ENCODE measurements around the gene PSMB10. TPM values are rescaled to one million over a fixed set of nuclear protein-coding genes. Genes with fewer than 3 reads are reported as not detected.

PSMB10 gene
- polyA plus RNA-seq, 2 donors: 39.5 to 54.8 TPM

DNA sequence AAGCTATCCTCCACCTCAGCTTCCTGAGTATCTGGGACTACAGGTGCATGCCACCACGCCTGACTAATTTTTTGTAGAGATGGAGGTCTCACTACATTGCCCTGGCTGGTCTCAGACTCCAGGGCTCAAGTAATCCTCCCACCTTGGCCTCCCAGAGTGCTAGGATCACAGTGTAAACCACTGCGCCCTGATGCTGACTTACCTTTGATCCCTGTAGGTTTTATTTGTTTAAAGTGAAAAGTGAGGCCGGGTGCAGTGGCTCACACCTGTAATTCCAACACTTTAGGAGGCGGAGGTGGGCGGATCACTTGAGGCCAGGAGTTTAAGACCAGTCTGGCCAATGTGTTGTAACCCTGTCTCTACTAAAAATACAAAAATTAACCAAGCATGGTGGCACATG lies 34.9 kb downstream of the PSMB10 start:
- 91 to 92% methylated on average over 5 of the region's 5 CpGs for WGBS, 2 donors
- Histone ChIP-seq H3K27ac (ENCODE audit: low read depth in 2 of 2, low read length in 1 of 2) (no peak overlapping the region), H3K27me3 (ENCODE audit: control insufficient read depth in 1 of 2, insufficient read depth in 2 of 2, low read length in 2 of 2) (no peaks in the 10 kb centered on the region), H3K4me3 (ENCODE audit: low read depth in 1 of 2, low read length in 2 of 2) (no peak overlapping the region), H3K4me1 (ENCODE audit: control insufficient read depth in 2 of 2, insufficient read depth in 2 of 2, low read length in 1 of 2) (peaks cover 0 to 3% of the 10 kb centered on the region in 2 donors), H3K36me3 (ENCODE audit: control insufficient read depth in 2 of 2, insufficient read depth in 2 of 2, low read length in 1 of 2) (no peaks in the 10 kb centered on the region), H3K9me3 (ENCODE audit: control insufficient read depth in 2 of 2, insufficient read depth in 1 of 2, low read depth in 1 of 2, low read length in 1 of 2) (no peaks in the 10 kb centered on the region)

DNA sequence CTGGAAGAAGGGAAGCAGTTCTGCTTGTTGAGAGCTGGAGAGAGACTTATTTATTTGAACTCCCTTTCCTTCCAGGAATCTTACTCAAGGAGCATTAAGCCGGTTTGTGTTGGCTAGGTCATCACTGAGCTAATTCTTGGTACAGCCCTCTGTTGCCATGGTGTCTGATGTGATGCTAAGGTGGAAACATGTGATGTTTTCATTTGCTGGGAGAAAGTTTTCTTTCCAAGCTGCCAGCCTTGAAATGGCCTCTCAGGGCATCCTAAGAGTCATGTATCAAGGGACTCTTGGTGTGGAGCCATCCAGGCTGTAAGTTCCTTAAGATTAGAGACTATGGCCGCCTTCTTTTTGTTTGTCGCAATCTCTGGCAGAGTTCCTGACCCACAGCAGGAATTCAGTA lies 39.4 kb downstream of the PSMB10 start:
- Histone ChIP-seq H3K27me3 (ENCODE audit: control insufficient read depth in 1 of 2, insufficient read depth in 2 of 2, low read length in 2 of 2) (no peaks in the 10 kb centered on the region), H3K27ac (ENCODE audit: low read depth in 2 of 2, low read length in 1 of 2) (peak overlapping the region in 1 of 2 donors; percentile 43), H3K9me3 (ENCODE audit: control insufficient read depth in 2 of 2, insufficient read depth in 1 of 2, low read depth in 1 of 2, low read length in 1 of 2) (no peaks in the 10 kb centered on the region), H3K4me3 (ENCODE audit: low read depth in 1 of 2, low read length in 2 of 2) (no peak overlapping the region), H3K36me3 (ENCODE audit: control insufficient read depth in 2 of 2, insufficient read depth in 2 of 2, low read length in 1 of 2) (no peaks in the 10 kb centered on the region), H3K4me1 (ENCODE audit: control insufficient read depth in 2 of 2, insufficient read depth in 2 of 2, low read length in 1 of 2) (peaks cover 2 to 3% of the 10 kb centered on the region in 2 donors)
- WGBS, 2 donors: 62 to 67% methylated on average over 3 of the region's 3 CpGs

DNA sequence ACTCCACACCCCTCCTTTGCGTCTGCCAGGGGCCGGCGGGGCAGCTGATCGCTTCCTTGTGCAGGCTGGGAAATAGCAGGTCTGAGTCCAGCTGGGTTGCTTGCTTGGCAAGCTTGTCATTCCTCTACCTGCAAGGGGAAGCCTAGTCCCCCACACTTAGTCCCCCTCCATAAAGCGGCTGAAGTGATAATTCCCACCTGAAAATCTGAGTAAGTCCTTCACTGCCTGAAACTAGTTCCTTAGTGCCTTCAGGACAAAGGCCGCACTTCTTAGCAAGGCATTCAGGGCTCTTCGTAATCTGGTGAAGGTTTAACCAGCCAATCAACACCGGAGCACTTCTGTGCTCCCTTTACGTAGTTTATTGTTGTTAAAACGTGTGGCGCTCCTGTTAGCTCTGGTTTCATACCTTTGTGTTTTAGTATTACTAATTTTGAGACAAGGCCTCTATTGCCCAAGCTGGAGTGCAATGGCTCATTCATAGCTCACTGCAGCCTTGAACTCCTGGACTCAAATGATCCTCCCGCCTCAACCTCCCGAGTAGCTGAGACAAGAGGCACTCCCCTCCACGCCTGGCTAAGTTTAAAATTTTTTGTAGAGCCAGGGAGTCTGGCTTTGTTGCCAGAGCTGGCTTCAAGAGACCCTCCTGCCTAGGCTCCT lies 42.8 kb downstream of the PSMB10 start:
- WGBS, 2 donors: 14 to 18% methylated on average over 14 of the region's 14 CpGs
- no peaks in the 10 kb centered on the region for H3K27me3 ChIP-seq (ENCODE audit: control insufficient read depth in 1 of 2, insufficient read depth in 2 of 2, low read length in 2 of 2)
- peak overlapping the region; percentile 95 to 99 for H3K4me3 ChIP-seq (ENCODE audit: low read depth in 1 of 2, low read length in 2 of 2)
- peak overlapping the region; percentile 93 to 97 for H3K27ac ChIP-seq (ENCODE audit: low read depth in 2 of 2, low read length in 1 of 2)
- peaks cover 2 to 3% of the 10 kb centered on the region in 2 donors for H3K4me1 ChIP-seq (ENCODE audit: control insufficient read depth in 2 of 2, insufficient read depth in 2 of 2, low read length in 1 of 2)
- H3K9me3 ChIP-seq (ENCODE audit: control insufficient read depth in 2 of 2, insufficient read depth in 1 of 2, low read depth in 1 of 2, low read length in 1 of 2): no peaks in the 10 kb centered on the region
- no peaks in the 10 kb centered on the region for H3K36me3 ChIP-seq (ENCODE audit: control insufficient read depth in 2 of 2, insufficient read depth in 2 of 2, low read length in 1 of 2)

DNA sequence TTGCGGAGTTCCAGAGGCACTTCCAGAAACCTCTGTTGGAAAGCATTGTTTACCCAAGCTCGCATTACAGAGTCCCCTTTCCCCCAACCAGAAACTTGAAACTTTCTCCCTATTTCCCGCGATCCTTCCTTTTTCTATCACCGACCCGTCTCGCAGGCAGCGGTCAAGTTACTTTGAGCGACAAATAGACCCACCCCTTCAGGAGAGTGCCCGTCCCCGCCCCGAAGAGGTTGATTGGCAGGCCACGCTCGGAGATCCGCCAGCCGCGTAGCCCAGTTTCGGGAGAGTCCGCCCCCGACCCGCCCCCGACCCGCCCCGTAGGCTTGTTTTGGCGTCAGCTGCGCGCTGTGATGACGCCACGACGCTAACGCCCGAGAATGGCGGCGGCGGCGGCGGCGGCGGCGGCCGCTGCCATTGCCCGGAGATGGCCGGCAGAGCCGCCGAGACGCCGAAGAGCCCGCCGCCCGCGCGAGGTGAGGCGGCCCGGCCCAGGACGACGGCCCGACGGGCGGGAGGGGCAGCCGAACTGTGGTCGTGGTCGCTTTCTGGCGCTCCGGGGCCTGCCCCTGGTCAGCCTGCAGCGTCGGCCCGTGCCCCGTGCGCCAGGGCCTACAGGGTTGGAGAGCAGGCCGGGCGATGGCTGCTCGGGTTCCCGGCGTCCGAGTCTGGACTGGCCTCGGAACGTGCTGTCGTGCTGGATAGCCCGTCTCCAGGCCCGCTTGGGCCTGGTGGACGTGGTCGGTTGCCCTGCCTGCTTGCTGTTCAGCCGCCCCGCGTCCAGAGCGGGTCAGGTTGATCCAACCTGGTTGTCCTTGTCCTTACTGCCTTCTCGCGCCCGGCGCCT lies 43.5 kb downstream of the PSMB10 start, which contains the start of gene PSKH1:
Gene PSKH1 (plus strand): TSS at position 356 of the 844 bp plus-strand sequence. CDS start 15,496 bp downstream, outside the sequence.
- Histone ChIP-seq H3K27ac (ENCODE audit: low read depth in 2 of 2, low read length in 1 of 2) (peak within 1 kb of the TSS; percentile 93 to 97), H3K4me3 (ENCODE audit: low read depth in 1 of 2, low read length in 2 of 2) (peak within 1 kb of the TSS; percentile 95 to 99), H3K9me3 (ENCODE audit: control insufficient read depth in 2 of 2, insufficient read depth in 1 of 2, low read depth in 1 of 2, low read length in 1 of 2) (no peaks in the 10 kb centered on the region), H3K4me1 (ENCODE audit: control insufficient read depth in 2 of 2, insufficient read depth in 2 of 2, low read length in 1 of 2) (peaks cover 2 to 3% of the 10 kb centered on the region in 2 donors), H3K36me3 (ENCODE audit: control insufficient read depth in 2 of 2, insufficient read depth in 2 of 2, low read length in 1 of 2) (no peaks in the 10 kb centered on the region), H3K27me3 (ENCODE audit: control insufficient read depth in 1 of 2, insufficient read depth in 2 of 2, low read length in 2 of 2) (no peaks in the 10 kb centered on the region)
- 0 to 1% methylated on average over 70 to 90 of the region's 90 CpGs for WGBS, 2 donors

DNA sequence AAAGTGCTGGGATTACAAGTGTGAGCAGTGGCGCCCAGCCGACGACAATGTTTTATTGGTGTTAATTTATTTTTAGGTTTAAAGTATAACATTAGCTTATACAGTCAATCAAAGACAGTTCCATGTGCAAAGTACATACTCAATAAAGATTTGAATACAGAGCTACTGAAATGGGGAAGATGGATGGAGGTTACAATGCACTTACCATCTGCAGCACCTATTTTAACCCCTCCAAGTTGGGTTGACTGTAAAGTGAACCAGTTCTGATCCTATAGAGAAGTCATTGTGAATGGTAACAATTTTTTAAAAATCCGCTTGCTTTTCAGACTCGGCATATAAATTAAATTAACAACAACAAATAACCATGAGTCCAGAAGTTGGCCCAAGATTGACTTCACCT lies 44.3 kb downstream of the PSMB10 start:
- Histone ChIP-seq H3K27ac (ENCODE audit: low read depth in 2 of 2, low read length in 1 of 2) (no peak overlapping the region), H3K4me1 (ENCODE audit: control insufficient read depth in 2 of 2, insufficient read depth in 2 of 2, low read length in 1 of 2) (peaks cover under 1 to 2% of the 10 kb centered on the region in 2 donors), H3K4me3 (ENCODE audit: low read depth in 1 of 2, low read length in 2 of 2) (peak overlapping the region in 1 of 2 donors; percentile 44), H3K36me3 (ENCODE audit: control insufficient read depth in 2 of 2, insufficient read depth in 2 of 2, low read length in 1 of 2) (no peaks in the 10 kb centered on the region), H3K27me3 (ENCODE audit: control insufficient read depth in 1 of 2, insufficient read depth in 2 of 2, low read length in 2 of 2) (no peaks in the 10 kb centered on the region), H3K9me3 (ENCODE audit: control insufficient read depth in 2 of 2, insufficient read depth in 1 of 2, low read depth in 1 of 2, low read length in 1 of 2) (no peaks in the 10 kb centered on the region)
- WGBS, 2 donors: 61 to 65% methylated on average over 5 of the region's 5 CpGs

DNA sequence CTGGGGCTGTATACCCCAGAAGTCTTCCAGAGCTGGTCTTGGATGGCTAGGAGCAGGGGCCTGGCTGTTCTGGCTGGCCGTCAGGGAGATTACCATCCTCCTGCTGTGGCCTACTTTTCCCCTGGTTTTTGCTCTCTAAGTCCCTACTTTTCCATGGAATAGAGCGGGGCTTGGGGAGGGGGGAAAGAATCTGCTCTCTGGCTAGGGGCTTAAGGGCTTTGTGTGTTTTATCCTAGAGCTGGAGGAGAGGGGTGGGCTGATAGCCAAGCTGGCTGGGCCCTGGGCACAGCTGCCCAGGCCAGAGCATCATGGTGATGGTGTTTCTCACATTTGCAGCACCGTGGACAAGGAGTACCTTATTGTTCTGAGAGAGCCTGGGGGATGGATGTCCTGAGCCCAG lies 48.3 kb downstream of the PSMB10 start:
- H3K4me1 ChIP-seq (ENCODE audit: control insufficient read depth in 2 of 2, insufficient read depth in 2 of 2, low read length in 1 of 2): peaks cover 2% of the 10 kb centered on the region in 2 donors
- 74 to 82% methylated on average over 3 of the region's 3 CpGs for WGBS, 2 donors
- H3K27ac ChIP-seq (ENCODE audit: low read depth in 2 of 2, low read length in 1 of 2): no peak overlapping the region
- peaks cover under 1 to 12% of the 10 kb centered on the region in 2 donors for H3K36me3 ChIP-seq (ENCODE audit: control insufficient read depth in 2 of 2, insufficient read depth in 2 of 2, low read length in 1 of 2)
- no peak overlapping the region for H3K4me3 ChIP-seq (ENCODE audit: low read depth in 1 of 2, low read length in 2 of 2)
- H3K9me3 ChIP-seq (ENCODE audit: control insufficient read depth in 2 of 2, insufficient read depth in 1 of 2, low read depth in 1 of 2, low read length in 1 of 2): no peaks in the 10 kb centered on the region
- H3K27me3 ChIP-seq (ENCODE audit: control insufficient read depth in 1 of 2, insufficient read depth in 2 of 2, low read length in 2 of 2): no peaks in the 10 kb centered on the region

DNA sequence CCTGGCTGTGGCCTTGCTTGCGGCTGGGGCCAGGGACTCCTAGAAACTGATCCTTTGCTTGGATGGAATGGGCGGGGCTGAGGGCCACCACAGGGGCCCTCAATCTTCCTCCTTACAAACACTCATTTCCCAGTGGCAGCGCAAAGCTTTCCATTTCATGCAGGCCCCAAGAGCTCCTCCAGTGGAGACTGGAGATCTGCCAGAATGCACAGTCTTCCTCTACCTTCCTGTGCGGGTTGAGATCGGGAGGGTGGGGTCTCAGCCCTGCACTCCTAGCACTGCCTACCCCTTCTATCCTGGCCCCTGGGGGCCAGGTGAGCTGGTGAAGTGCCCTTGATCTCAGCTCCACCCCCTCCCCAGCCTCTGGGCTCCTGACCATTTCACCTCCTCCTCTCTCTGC lies 50.3 kb downstream of the PSMB10 start:
- H3K36me3 ChIP-seq (ENCODE audit: control insufficient read depth in 2 of 2, insufficient read depth in 2 of 2, low read length in 1 of 2): peaks cover 14 to 31% of the 10 kb centered on the region in 2 donors
- H3K27me3 ChIP-seq (ENCODE audit: control insufficient read depth in 1 of 2, insufficient read depth in 2 of 2, low read length in 2 of 2): no peaks in the 10 kb centered on the region

DNA sequence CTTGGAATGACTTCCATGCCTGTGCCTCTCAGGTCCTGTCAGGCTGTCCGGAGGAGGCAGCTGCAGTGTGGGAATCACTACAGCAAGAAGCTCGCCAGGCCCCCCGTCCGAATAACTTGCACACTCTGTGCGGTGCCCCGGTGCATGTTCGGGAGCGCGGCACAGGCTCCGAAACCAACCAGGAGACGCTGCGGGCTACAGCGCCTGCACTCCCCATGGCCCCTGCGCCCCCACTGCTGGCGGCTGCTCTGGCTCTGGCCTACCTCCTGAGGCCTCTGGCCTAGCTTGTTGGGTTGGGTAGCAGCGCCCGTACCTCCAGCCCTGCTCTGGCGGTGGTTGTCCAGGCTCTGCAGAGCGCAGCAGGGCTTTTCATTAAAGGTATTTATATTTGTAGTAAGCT lies 50.7 kb downstream of the PSMB10 start:
- H3K27ac ChIP-seq (ENCODE audit: low read depth in 2 of 2, low read length in 1 of 2): no peak overlapping the region
- H3K4me1 ChIP-seq (ENCODE audit: control insufficient read depth in 2 of 2, insufficient read depth in 2 of 2, low read length in 1 of 2): peaks cover 2% of the 10 kb centered on the region in 2 donors
- peaks cover 18 to 35% of the 10 kb centered on the region in 2 donors for H3K36me3 ChIP-seq (ENCODE audit: control insufficient read depth in 2 of 2, insufficient read depth in 2 of 2, low read length in 1 of 2)
- H3K27me3 ChIP-seq (ENCODE audit: control insufficient read depth in 1 of 2, insufficient read depth in 2 of 2, low read length in 2 of 2): no peaks in the 10 kb centered on the region
- WGBS, 2 donors: 94% methylated on average over 19 of the region's 19 CpGs
- H3K9me3 ChIP-seq (ENCODE audit: control insufficient read depth in 2 of 2, insufficient read depth in 1 of 2, low read depth in 1 of 2, low read length in 1 of 2): no peaks in the 10 kb centered on the region
- H3K4me3 ChIP-seq (ENCODE audit: low read depth in 1 of 2, low read length in 2 of 2): no peak overlapping the region

More for the DNA sequence above, 50.3 kb downstream of the PSMB10 start:
- 94 to 95% methylated on average over 5 of the region's 5 CpGs for WGBS, 2 donors
- peaks cover 2% of the 10 kb centered on the region in 2 donors for H3K4me1 ChIP-seq (ENCODE audit: control insufficient read depth in 2 of 2, insufficient read depth in 2 of 2, low read length in 1 of 2)
- H3K9me3 ChIP-seq (ENCODE audit: control insufficient read depth in 2 of 2, insufficient read depth in 1 of 2, low read depth in 1 of 2, low read length in 1 of 2): no peaks in the 10 kb centered on the region
- H3K27ac ChIP-seq (ENCODE audit: low read depth in 2 of 2, low read length in 1 of 2): no peak overlapping the region
- H3K4me3 ChIP-seq (ENCODE audit: low read depth in 1 of 2, low read length in 2 of 2): no peak overlapping the region

DNA sequence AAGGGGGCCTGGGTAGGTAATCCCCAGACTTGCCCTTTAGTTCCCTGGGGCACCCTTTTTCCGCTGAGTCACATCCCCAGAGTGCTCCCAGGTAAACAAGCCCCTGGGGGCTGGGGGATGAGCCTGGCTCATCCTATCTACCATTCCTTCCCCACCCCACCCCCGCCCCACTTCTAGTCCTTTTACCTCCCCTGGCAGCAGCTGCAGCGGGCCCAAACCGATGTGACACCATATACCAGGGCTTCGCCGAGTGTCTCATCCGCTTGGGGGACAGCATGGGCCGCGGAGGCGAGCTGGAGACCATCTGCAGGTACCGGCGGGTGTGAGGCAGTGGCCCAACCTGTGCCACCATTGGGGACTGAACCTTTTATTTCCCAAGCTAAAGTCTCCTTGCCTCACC lies 51.1 kb downstream of the PSMB10 start:
- no peaks in the 10 kb centered on the region for H3K9me3 ChIP-seq (ENCODE audit: control insufficient read depth in 2 of 2, insufficient read depth in 1 of 2, low read depth in 1 of 2, low read length in 1 of 2)
- H3K4me3 ChIP-seq (ENCODE audit: low read depth in 1 of 2, low read length in 2 of 2): no peak overlapping the region
- H3K4me1 ChIP-seq (ENCODE audit: control insufficient read depth in 2 of 2, insufficient read depth in 2 of 2, low read length in 1 of 2): peaks cover 2% of the 10 kb centered on the region in 2 donors
- no peak overlapping the region for H3K27ac ChIP-seq (ENCODE audit: low read depth in 2 of 2, low read length in 1 of 2)
- no peaks in the 10 kb centered on the region for H3K27me3 ChIP-seq (ENCODE audit: control insufficient read depth in 1 of 2, insufficient read depth in 2 of 2, low read length in 2 of 2)
- WGBS, 2 donors: 92 to 96% methylated on average over 12 of the region's 12 CpGs
- H3K36me3 ChIP-seq (ENCODE audit: control insufficient read depth in 2 of 2, insufficient read depth in 2 of 2, low read length in 1 of 2): peaks cover 22 to 39% of the 10 kb centered on the region in 2 donors

Data from esophagus (tissue), 2 donors.